SK-N-SH (cell line): ENCODE data around the gene OR10C1. TPM values are rescaled to one million over a fixed set of nuclear protein-coding genes. Genes with fewer than 3 reads are reported as not detected.

Source experiments
- CTCF ChIA-PET: fragments of 300-600, 350-600 bp; formaldehyde crosslinking; extraction: SDS; loops from one replicate; lab custom pipeline; 2021; lab: Yijun Ruan, JAX
- POLR2A ChIA-PET: fragments of 350-600 bp; sonication (Branson Sonifier 250); formaldehyde crosslinking; extraction: SDS; loops from one replicate; lab custom pipeline; 2020; ENCODE audit warnings: antibody characterized with exemption, inconsistent platforms; lab: Yijun Ruan, JAX
- DNase-seq: peaks from one replicate; pipeline ENCODE4 v3.0.0; 2012
- H2AFZ ChIP-seq: fragments of 200-600 bp; sonication (generic); 2 replicates; pipeline ENCODE4 v1.8.1; 2016; ENCODE audit warnings: antibody characterized with exemption, mild to moderate bottlenecking, low read depth
- H3F3A ChIP-seq: fragments of 200-600 bp; sonication (generic); replicated peaks from 2 replicates; pipeline ENCODE3; 2016; ENCODE audit warnings: antibody characterized with exemption, mild to moderate bottlenecking; ENCODE audit not compliant: insufficient read depth
- H3K27ac ChIP-seq, 2 experiments: fragments of 200-500 bp in 1 of 2; fragments of 200-600 bp in 1 of 2; sonication (Bioruptor generic) in 1 of 2; sonication (generic), shearing (Covaris generic) in 1 of 2; 2 replicates each; pipeline versions ENCODE4 v1.5.1 to v1.6.1; 2014 to 2016; ENCODE audit warnings: low read depth in 2 of 2, inconsistent platforms in 1 of 2, low read length in 1 of 2, mild to moderate bottlenecking in 1 of 2, mixed read lengths in 1 of 2
- H3K27me3 ChIP-seq: fragments of 200-600 bp; sonication (generic), shearing (Covaris generic); 2 replicates; pipeline ENCODE4 v1.6.1; 2016; ENCODE audit warnings: mixed run types; ENCODE audit not compliant: insufficient read depth
- H3K36me3 ChIP-seq, 2 experiments: fragments of 200-500 bp in 1 of 2; fragments of 200-600 bp in 1 of 2; sonication (Bioruptor generic) in 1 of 2; sonication (generic) in 1 of 2; replicated peaks in 1 of 2; 2 replicates each; pipeline versions ENCODE3 to v1.5.1; 2014 to 2016; ENCODE audit warnings: low read length in 1 of 2, mild to moderate bottlenecking in 1 of 2; ENCODE audit not compliant: insufficient read depth in 2 of 2, control insufficient read depth in 1 of 2
- H3K4me1 ChIP-seq, 2 experiments: fragments of 200-500 bp in 1 of 2; fragments of 200-600 bp in 1 of 2; sonication (Bioruptor generic) in 1 of 2; sonication (generic), shearing (Covaris generic) in 1 of 2; 2 replicates each; pipeline versions ENCODE4 v1.5.1 to v1.6.1; 2014 to 2016; ENCODE audit warnings: low read depth in 1 of 2, low read length in 1 of 2, mixed run types in 1 of 2; ENCODE audit not compliant: insufficient read depth in 2 of 2, control insufficient read depth in 1 of 2
- H3K4me2 ChIP-seq: fragments of 200-600 bp; sonication (generic), shearing (Covaris generic); 2 replicates; pipeline ENCODE4 v1.6.1; 2017; ENCODE audit warnings: mixed run types
- H3K4me3 ChIP-seq, 2 experiments: fragments of 200-500 bp in 1 of 2; fragments of 200-600 bp in 1 of 2; sonication (Bioruptor generic) in 1 of 2; sonication (generic), shearing (Covaris generic) in 1 of 2; 2 replicates each; pipeline versions ENCODE4 v1.5.1 to v1.8.1; 2014 to 2016; ENCODE audit warnings: low read depth in 2 of 2, inconsistent platforms in 1 of 2, low read length in 1 of 2, mild to moderate bottlenecking in 1 of 2, mixed read lengths in 1 of 2, moderate library complexity in 1 of 2
- H3K79me2 ChIP-seq: fragments of 200-600 bp; sonication (generic); 2 replicates; pipeline ENCODE4 v1.8.1; 2017; ENCODE audit warnings: mild to moderate bottlenecking; ENCODE audit not compliant: insufficient read depth
- H3K9ac ChIP-seq: fragments of 200-600 bp; sonication (generic); 2 replicates; pipeline ENCODE4 v1.6.1; 2017; ENCODE audit warnings: mixed run types
- H3K9me2 ChIP-seq: fragments of 200-600 bp; sonication (generic); 2 replicates; pipeline ENCODE4 v1.6.1; 2017; ENCODE audit warnings: mixed run types
- H3K9me3 ChIP-seq: fragments of 200-600 bp; sonication (generic); 2 replicates; pipeline ENCODE4 v1.6.1; 2017; ENCODE audit warnings: mixed run types, mild to moderate bottlenecking, moderate library complexity
- H4K20me1 ChIP-seq: fragments of 200-600 bp; sonication (generic); 2 replicates; pipeline ENCODE4 v1.6.1; 2017; ENCODE audit warnings: mild to moderate bottlenecking, mixed run types; ENCODE audit not compliant: insufficient read depth
- ELF1 ChIP-seq: IDR thresholded peaks from 2 replicates; pipeline ENCODE4 v1.4.0; 2012
- EP300 ChIP-seq, 2 experiments: IDR thresholded peaks; 2 replicates each; pipeline versions ENCODE4 v1.4.0 to v1.6.1; 2012; ENCODE audit warnings: borderline replicate concordance in 1 of 2, low read depth in 1 of 2, low read length in 1 of 2
- EZH2phosphoT487 ChIP-seq: fragments of 200-600 bp; sonication (generic); IDR thresholded peaks from 2 replicates; pipeline ENCODE4 v1.6.1; 2017; ENCODE audit warnings: low read depth, mixed run types, mild to moderate bottlenecking, antibody characterized with exemption, moderate library complexity, borderline replicate concordance
- FOXJ3 ChIP-seq: sonication (generic); formaldehyde crosslinking; IDR thresholded peaks from 2 replicates; pipeline ENCODE4 v1.5.1; 2020; ENCODE audit warnings: mild to moderate bottlenecking, missing genetic modification reagents
- FOXM1 ChIP-seq: IDR thresholded peaks from 2 replicates; pipeline ENCODE4 v1.4.0; 2012; ENCODE audit warnings: low read depth, mild to moderate bottlenecking
- GABPA ChIP-seq: IDR thresholded peaks from 2 replicates; pipeline ENCODE4 v1.4.0; 2012; ENCODE audit warnings: low read depth, mild to moderate bottlenecking
- JUND ChIP-seq: IDR thresholded peaks from 2 replicates; pipeline ENCODE4 v1.4.0; 2012
- MEF2A ChIP-seq: IDR thresholded peaks from 2 replicates; pipeline ENCODE4 v1.4.0; 2012; ENCODE audit warnings: low read depth, borderline replicate concordance
- NFIC ChIP-seq: IDR thresholded peaks from 2 replicates; pipeline ENCODE4 v1.4.0; 2012; ENCODE audit warnings: borderline replicate concordance
- NRF1 ChIP-seq: IDR thresholded peaks from 2 replicates; pipeline ENCODE4 v1.6.1; 2012; ENCODE audit warnings: low read depth, mild to moderate bottlenecking, low read length
- RAD21 ChIP-seq: IDR thresholded peaks from 2 replicates; pipeline ENCODE4 v1.6.1; 2012; ENCODE audit warnings: mild to moderate bottlenecking, low read length
- RCOR1 ChIP-seq: fragments of 150-350 bp; IDR thresholded peaks from 2 replicates; pipeline ENCODE4 v1.6.1; 2017; ENCODE audit warnings: antibody characterized with exemption, low read length
- SMC3 ChIP-seq: IDR thresholded peaks from 2 replicates; pipeline ENCODE4 v1.6.1; 2012; ENCODE audit warnings: low read depth, low read length, improper control_type of control experiment
- TEAD4 ChIP-seq: IDR thresholded peaks from 2 replicates; pipeline ENCODE4 v1.4.0; 2012; ENCODE audit warnings: mild to moderate bottlenecking, borderline replicate concordance; ENCODE audit not compliant: insufficient read depth
- YY1 ChIP-seq: IDR thresholded peaks from 2 replicates; pipeline ENCODE4 v1.4.0; 2012; ENCODE audit warnings: low read depth, mild to moderate bottlenecking
- WGBS: methylation state at CpG from one replicate; pipeline ENCODE4 v1.1.6; 2017; ENCODE audit warnings: low lambda C conversion rate; 5-methylcytosine and 5-hydroxymethylcytosine counted together
- polyA plus RNA-seq, 3 experiments: library from polyadenylated mRNA; depleted of rRNA; stranded (reverse); fragments of >200 nt; gene quantifications; 2 replicates each; pipeline ENCODE4 v1.2.3, GENCODE V29; 2012
- TF ChIP-seq, protein P1 (sequence below): IDR thresholded peaks from 2 replicates; pipeline ENCODE4 v1.4.0; 2012; ENCODE audit warnings: low read depth
- TF ChIP-seq, protein P2 (sequence below): fragments of 150-350 bp; IDR thresholded peaks from 2 replicates; pipeline ENCODE4 v1.6.1; 2017; ENCODE audit warnings: antibody characterized with exemption, low read length, low read depth, borderline replicate concordance
- TF ChIP-seq, protein P3 (sequence below): fragments of 150-350 bp; IDR thresholded peaks from 2 replicates; pipeline ENCODE4 v1.6.1; 2016; ENCODE audit warnings: mild to moderate bottlenecking, low read depth, low read length
- TF ChIP-seq, protein P4 (sequence below): fragments of 200-600 bp; sonication (generic); IDR thresholded peaks from 2 replicates; pipeline ENCODE4 v1.6.1; 2017; ENCODE audit warnings: antibody characterized with exemption, mild to moderate bottlenecking, moderate library complexity

The OR10C1 gene
- polyA plus RNA-seq, 1 of the 3 experiments (the other 2 are of a cell fraction): not detected

DNA sequence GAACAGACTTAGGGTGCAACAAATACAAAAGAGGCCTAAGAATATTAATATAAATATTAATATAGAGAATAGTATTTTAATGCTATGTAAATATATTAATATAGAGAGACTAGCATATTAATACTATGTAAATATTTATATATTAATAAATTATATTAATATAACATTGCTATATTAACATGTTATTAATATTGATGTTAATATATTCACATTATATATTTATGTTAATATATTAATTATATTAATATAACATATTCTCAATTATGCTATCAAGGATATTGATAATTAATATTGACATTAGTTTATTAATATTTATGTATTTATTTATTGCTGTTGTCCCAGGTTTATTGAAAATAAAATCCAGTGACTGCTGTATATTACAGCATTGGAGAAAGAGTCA lies 49.8 kb downstream of the OR10C1 start:
- no peak for DNase-seq
- H3K79me2 ChIP-seq: no peaks in the 10 kb centered on the region
- no peaks in the 10 kb centered on the region; the same call in 1 of the 2 replicates for H3K27me3 ChIP-seq
- no peaks in the 10 kb centered on the region for H3K36me3 ChIP-seq
- H4K20me1 ChIP-seq: no peaks in the 10 kb centered on the region
- ChIA-PET CTCF (no interaction called here), POLR2A (no interaction called here)
- TF ChIP-seq FOXM1 (no peak), ELF1 (no peak), RCOR1 (no peak), NRF1 (no peak), FOXJ3 (CRISPR knock-in tag) (no peak)
- TF ChIP-seq, protein P1, sequence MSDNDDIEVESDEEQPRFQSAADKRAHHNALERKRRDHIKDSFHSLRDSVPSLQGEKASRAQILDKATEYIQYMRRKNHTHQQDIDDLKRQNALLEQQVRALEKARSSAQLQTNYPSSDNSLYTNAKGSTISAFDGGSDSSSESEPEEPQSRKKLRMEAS: no peak
- TF ChIP-seq, protein P2, sequence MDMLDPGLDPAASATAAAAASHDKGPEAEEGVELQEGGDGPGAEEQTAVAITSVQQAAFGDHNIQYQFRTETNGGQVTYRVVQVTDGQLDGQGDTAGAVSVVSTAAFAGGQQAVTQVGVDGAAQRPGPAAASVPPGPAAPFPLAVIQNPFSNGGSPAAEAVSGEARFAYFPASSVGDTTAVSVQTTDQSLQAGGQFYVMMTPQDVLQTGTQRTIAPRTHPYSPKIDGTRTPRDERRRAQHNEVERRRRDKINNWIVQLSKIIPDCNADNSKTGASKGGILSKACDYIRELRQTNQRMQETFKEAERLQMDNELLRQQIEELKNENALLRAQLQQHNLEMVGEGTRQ: no peak
- H3K4me2 ChIP-seq: no peak overlapping the region
- H3K9ac ChIP-seq: no peak overlapping the region
- H3K27ac ChIP-seq: no peak overlapping the region
- H3K4me1 ChIP-seq: no peaks in the 10 kb centered on the region; a peak in 1 of 4 replicates
- no peak overlapping the region for H2AFZ ChIP-seq
- no peak overlapping the region for H3K4me3 ChIP-seq
- no peaks in the 10 kb centered on the region for H3K9me2 ChIP-seq
- no peaks in the 10 kb centered on the region for H3F3A ChIP-seq
- H3K9me3 ChIP-seq: no peaks in the 10 kb centered on the region

DNA sequence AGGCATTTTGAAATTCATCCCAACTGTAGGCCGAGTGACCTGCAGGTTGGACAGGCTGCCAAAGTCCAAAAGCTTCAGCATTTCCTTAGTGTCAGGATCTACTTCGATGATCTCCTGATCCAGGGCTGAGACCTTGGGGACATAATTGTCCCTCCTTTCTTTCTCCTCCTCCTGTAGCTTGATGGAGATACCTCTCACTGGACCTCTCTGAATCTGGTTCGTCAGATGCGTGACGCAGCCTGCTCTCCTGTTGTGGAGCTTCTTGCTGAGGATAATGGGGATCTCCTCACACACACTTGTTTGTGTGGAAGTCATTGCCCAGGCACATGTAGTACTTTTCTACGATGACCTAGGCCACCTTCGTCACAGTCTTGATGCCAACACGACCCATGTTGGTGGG lies 50.2 kb downstream of the OR10C1 start:
- no peaks in the 10 kb centered on the region for H3K4me1 ChIP-seq

DNA sequence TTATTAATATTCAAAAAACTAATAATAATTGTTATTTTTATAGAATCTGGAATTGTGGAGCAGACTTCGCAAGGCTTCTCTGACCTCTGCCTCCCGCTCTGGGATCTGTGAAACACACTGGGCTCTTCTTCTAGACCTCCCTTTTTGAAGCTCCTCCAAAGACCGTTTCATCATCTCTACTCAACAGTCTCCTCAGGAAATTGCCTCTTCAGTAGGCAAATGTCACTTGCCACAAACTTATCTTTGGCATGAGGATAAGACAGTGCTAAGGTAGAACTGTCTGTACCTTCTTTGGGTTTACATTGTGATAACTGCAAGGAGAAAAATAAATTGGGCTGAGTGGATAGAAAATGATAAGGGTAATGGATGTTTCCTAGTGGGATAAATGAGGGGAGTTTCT lies 50.9 kb downstream of the OR10C1 start:
- DNase-seq: no peak
- no peaks in the 10 kb centered on the region for H3K9me2 ChIP-seq
- no peaks in the 10 kb centered on the region for H3K4me1 ChIP-seq
- no peaks in the 10 kb centered on the region for H3K9me3 ChIP-seq
- no peaks in the 10 kb centered on the region for H3K79me2 ChIP-seq
- H3K27ac ChIP-seq: no peak overlapping the region
- no peak overlapping the region for H2AFZ ChIP-seq
- ChIA-PET CTCF (no interaction called here), POLR2A (no interaction called here)
- no peaks in the 10 kb centered on the region; the same call in 1 of the 2 replicates for H3K27me3 ChIP-seq
- TF ChIP-seq MEF2A: no peak
- TF ChIP-seq EZH2phosphoT487: no peak
- TF ChIP-seq GABPA: no peak
- TF ChIP-seq, protein P2: no peak
- TF ChIP-seq, protein P3, sequence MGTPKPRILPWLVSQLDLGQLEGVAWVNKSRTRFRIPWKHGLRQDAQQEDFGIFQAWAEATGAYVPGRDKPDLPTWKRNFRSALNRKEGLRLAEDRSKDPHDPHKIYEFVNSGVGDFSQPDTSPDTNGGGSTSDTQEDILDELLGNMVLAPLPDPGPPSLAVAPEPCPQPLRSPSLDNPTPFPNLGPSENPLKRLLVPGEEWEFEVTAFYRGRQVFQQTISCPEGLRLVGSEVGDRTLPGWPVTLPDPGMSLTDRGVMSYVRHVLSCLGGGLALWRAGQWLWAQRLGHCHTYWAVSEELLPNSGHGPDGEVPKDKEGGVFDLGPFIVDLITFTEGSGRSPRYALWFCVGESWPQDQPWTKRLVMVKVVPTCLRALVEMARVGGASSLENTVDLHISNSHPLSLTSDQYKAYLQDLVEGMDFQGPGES: no peak
- no peak for TF ChIP-seq TEAD4
- no peak for TF ChIP-seq YY1
- no peak for TF ChIP-seq NFIC
- no peak for TF ChIP-seq SMC3
- no peak for TF ChIP-seq NRF1
- no peak for TF ChIP-seq ELF1
- TF ChIP-seq, protein P4, sequence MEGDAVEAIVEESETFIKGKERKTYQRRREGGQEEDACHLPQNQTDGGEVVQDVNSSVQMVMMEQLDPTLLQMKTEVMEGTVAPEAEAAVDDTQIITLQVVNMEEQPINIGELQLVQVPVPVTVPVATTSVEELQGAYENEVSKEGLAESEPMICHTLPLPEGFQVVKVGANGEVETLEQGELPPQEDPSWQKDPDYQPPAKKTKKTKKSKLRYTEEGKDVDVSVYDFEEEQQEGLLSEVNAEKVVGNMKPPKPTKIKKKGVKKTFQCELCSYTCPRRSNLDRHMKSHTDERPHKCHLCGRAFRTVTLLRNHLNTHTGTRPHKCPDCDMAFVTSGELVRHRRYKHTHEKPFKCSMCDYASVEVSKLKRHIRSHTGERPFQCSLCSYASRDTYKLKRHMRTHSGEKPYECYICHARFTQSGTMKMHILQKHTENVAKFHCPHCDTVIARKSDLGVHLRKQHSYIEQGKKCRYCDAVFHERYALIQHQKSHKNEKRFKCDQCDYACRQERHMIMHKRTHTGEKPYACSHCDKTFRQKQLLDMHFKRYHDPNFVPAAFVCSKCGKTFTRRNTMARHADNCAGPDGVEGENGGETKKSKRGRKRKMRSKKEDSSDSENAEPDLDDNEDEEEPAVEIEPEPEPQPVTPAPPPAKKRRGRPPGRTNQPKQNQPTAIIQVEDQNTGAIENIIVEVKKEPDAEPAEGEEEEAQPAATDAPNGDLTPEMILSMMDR: no peak
- no peak for TF ChIP-seq EP300 (IDR thresholded peaks at IDR 0.05; ENCODE audit: borderline replicate concordance in 1 of 2, low read depth in 1 of 2, low read length in 1 of 2)
- TF ChIP-seq RAD21: no peak
- no peak overlapping the region for H3K9ac ChIP-seq
- no peak overlapping the region for H3K4me2 ChIP-seq
- no peaks in the 10 kb centered on the region for H3K36me3 ChIP-seq
- 21% methylated on average over 3 of the region's 3 CpGs for WGBS
- H3K4me3 ChIP-seq: no peak overlapping the region
- H3F3A ChIP-seq: no peaks in the 10 kb centered on the region
- no peaks in the 10 kb centered on the region for H4K20me1 ChIP-seq

More for the DNA sequence above, 50.2 kb downstream of the OR10C1 start:
- TF ChIP-seq FOXJ3 (CRISPR knock-in tag) (no peak), JUND (no peak), EP300 (IDR thresholded peaks at IDR 0.05; ENCODE audit: borderline replicate concordance in 1 of 2, low read depth in 1 of 2, low read length in 1 of 2) (no peak)
- TF ChIP-seq, all 33 proteins: peak for 0
- no peak overlapping the region for H3K4me2 ChIP-seq
- H3F3A ChIP-seq: no peaks in the 10 kb centered on the region
- no peaks in the 10 kb centered on the region for H3K79me2 ChIP-seq
- no peak for DNase-seq
- H3K36me3 ChIP-seq: no peaks in the 10 kb centered on the region
- H2AFZ ChIP-seq: no peak overlapping the region
- no peak overlapping the region for H3K9ac ChIP-seq
- ChIA-PET CTCF (no interaction called here), POLR2A (no interaction called here)
- no peaks in the 10 kb centered on the region for H3K9me3 ChIP-seq
- no peaks in the 10 kb centered on the region; the same call in 1 of the 2 replicates for H3K27me3 ChIP-seq
- H3K4me3 ChIP-seq: no peak overlapping the region
- H4K20me1 ChIP-seq: no peaks in the 10 kb centered on the region
- WGBS: 17% methylated on average over 8 of the region's 8 CpGs
- H3K9me2 ChIP-seq: no peaks in the 10 kb centered on the region
- no peak overlapping the region for H3K27ac ChIP-seq
